Ishikawa (cell line): ENCODE results near the gene DOC2B.
A peak's percentile ranks its signal among the peaks of the same experiment; 100 is the strongest.

ENCODE experiments used
- CEBPB ChIP-seq: IDR thresholded peaks from 2 replicates; pipeline ENCODE4 v1.6.1; 2012
- CREB1 ChIP-seq: IDR thresholded peaks from 2 replicates; pipeline ENCODE4 v1.6.1; 2012; ENCODE audit warnings: low read depth
- EGR1 ChIP-seq: IDR thresholded peaks from 2 replicates; pipeline ENCODE4 v1.6.1; 2012
- EP300 ChIP-seq: IDR thresholded peaks from 2 replicates; pipeline ENCODE4 v1.6.1; 2012; ENCODE audit warnings: borderline replicate concordance
- FOXM1 ChIP-seq: IDR thresholded peaks from 2 replicates; pipeline ENCODE4 v1.6.1; 2012; ENCODE audit warnings: low read depth, borderline replicate concordance
- NFIC ChIP-seq: IDR thresholded peaks from 2 replicates; pipeline ENCODE4 v1.6.1; 2012
- RAD21 ChIP-seq: IDR thresholded peaks from 2 replicates; pipeline ENCODE4 v1.6.1; 2012; ENCODE audit warnings: low read depth
- REST ChIP-seq: IDR thresholded peaks from 2 replicates; pipeline ENCODE4 v1.6.1; 2012; ENCODE audit warnings: low read depth, mild to moderate bottlenecking
- TAF1 ChIP-seq: IDR thresholded peaks from 2 replicates; pipeline ENCODE4 v1.6.1; 2012; ENCODE audit warnings: low read depth, mild to moderate bottlenecking
- TCF12 ChIP-seq: IDR thresholded peaks from 2 replicates; pipeline ENCODE4 v1.6.1; 2012; ENCODE audit warnings: low read depth
- TEAD4 ChIP-seq: IDR thresholded peaks from 2 replicates; pipeline ENCODE4 v1.6.1; 2012
- USF1 ChIP-seq: IDR thresholded peaks from 2 replicates; pipeline ENCODE4 v1.6.1; 2012
- YY1 ChIP-seq: IDR thresholded peaks from 2 replicates; pipeline ENCODE4 v1.6.1; 2012; ENCODE audit warnings: low read depth
- ZBTB7A ChIP-seq: IDR thresholded peaks from 2 replicates; pipeline ENCODE4 v1.6.1; 2012; ENCODE audit warnings: low read depth
- TF ChIP-seq, protein P1 (sequence below): IDR thresholded peaks from 2 replicates; pipeline ENCODE4 v1.6.1; 2012

Gene DOC2B

GRCh38 chr17:178292-179065, 3.0 kb downstream of the DOC2B start:
- TF ChIP-seq EP300 (no peak), YY1 (no peak), USF1 (no peak), CEBPB (no peak), REST (no peak), CREB1 (no peak), ZBTB7A (no peak), NFIC (no peak), TCF12 (no peak)
- TF ChIP-seq, protein P1, sequence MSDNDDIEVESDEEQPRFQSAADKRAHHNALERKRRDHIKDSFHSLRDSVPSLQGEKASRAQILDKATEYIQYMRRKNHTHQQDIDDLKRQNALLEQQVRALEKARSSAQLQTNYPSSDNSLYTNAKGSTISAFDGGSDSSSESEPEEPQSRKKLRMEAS: no peak

DNA sequence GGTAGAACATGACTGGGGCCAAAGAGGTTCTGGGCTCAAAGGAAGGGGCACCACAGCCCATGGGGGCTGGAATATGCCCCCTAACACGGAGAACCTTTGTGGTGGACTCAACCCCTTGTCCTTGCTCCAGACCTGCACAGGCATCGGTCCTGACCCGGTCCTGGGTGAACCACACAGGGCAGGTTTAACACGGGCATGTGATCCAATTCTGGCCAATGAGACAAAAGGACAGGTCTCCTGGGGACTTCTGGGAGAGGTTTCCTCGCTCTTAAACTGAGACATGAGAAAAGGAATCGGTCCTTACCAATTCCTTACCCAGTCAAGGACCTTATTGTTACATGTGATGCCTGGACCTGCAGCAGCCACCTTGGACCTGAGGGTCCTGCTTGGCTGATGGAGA, 3.7 kb downstream of the DOC2B start:
- TF ChIP-seq TEAD4 (no peak), USF1 (peak; percentile 56; the same call in 1 of the 2 replicates)

GRCh38 chr17:177155-177554, 4.3 kb downstream of the DOC2B start:
- TF ChIP-seq NFIC (no peak), ZBTB7A (no peak), FOXM1 (no peak), EP300 (no peak), CREB1 (no peak), TAF1 (no peak)

DNA sequence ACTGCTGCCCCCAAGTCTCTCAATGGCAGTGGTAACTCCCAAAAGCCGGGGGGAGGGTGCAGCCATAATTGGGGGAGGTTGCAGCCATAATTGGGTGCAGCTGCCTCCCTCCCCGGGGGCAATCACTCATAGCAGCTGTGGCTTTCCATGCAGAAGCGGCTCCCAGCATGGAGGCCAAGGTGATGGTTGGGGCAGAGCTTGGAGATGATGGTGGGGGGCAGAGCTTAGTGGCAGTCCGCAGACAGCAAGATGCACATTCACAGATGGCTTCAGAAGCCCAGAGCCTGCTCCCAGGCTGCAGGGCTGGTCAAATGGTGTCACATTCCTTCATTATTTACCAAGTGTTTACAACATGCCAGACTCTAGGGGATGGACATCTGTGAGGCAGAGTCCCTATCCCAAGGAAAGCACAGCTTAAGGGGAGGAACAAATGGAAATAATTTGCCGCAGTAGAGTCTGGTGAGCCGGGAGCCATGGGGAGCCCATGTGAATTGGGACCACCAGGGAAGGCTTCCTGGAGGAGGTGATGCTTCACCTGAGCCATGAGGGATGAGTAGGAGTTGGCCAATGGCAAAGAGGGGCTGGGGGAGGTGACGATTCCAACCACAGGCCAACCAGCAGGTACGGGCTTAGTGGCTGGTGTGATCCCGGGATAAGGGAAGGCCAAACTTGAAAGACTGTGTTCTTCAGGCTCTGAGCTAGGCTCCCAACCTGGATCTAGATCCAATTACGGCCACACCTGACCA, 8.1 kb downstream of the DOC2B start:
- TF ChIP-seq NFIC (no peak), ZBTB7A (no peak), CREB1 (no peak), REST (no peak), TCF12 (no peak), RAD21 (no peak), CEBPB (no peak), FOXM1 (no peak), YY1 (no peak), TEAD4 (no peak), EP300 (no peak)

DNA sequence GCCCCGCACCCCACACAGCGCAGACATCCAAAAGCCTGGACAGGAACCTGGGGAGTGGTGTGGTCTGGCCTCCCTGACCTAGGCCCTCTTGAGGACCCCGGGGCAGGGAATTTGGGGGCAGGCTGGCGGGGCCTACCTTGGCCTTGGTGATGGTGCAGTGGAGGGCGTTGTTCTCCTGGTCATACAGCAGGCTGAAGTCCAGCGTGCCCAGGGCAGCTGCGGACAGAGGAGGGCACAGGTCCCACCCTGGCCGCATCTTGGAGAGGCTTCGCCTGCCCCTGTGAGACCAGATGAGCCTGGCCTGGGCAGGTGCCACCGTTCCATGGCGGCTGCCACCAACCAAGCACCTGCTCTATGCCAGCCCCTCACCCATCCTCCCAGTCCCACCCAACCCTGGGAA, 9.0 kb downstream of the DOC2B start:
- TF ChIP-seq REST: no peak
- TF ChIP-seq RAD21: no peak
- no peak for TF ChIP-seq CREB1
- no peak for TF ChIP-seq EP300
- TF ChIP-seq FOXM1: no peak
- no peak for TF ChIP-seq USF1
- TF ChIP-seq TEAD4: no peak
- no peak for TF ChIP-seq TCF12
- no peak for TF ChIP-seq TAF1
- TF ChIP-seq EGR1: no peak
- TF ChIP-seq, protein P1: no peak
- no peak for TF ChIP-seq YY1
- TF ChIP-seq NFIC: no peak
- no peak for TF ChIP-seq CEBPB
- TF ChIP-seq ZBTB7A: no peak
